Thymus (tissue), 11 donors: ENCODE measurements around the gene PRRX1. TPM values are rescaled to one million over a fixed set of nuclear protein-coding genes. Genes with fewer than 3 reads are reported as not detected.

Source experiments
- DNase-seq, 9 donors: peaks; one replicate each; pipeline ENCODE4 v3.0.0-alpha.2; 2013; ENCODE audit warnings: low spot score in 9 of 9, low read depth in 6 of 9, missing footprints in 1 of 9
- H3K27ac ChIP-seq, 2 donors: one replicate each; pipeline ENCODE4 v1.5.1; 2013; ENCODE audit warnings: control low read depth in 1 of 2, low read depth in 1 of 2, low read length in 1 of 2, mild to moderate bottlenecking in 1 of 2, moderate library complexity in 1 of 2
- H3K27me3 ChIP-seq, 2 donors: one replicate each; pipeline ENCODE4 v1.5.1; 2013; ENCODE audit warnings: low read length in 1 of 2; ENCODE audit not compliant: control insufficient read depth in 2 of 2, insufficient read depth in 1 of 2
- H3K36me3 ChIP-seq, 2 donors: one replicate each; pipeline ENCODE4 v1.5.1; 2013; ENCODE audit warnings: low read length in 1 of 2, mild to moderate bottlenecking in 1 of 2, moderate library complexity in 1 of 2; ENCODE audit not compliant: control insufficient read depth in 2 of 2, insufficient read depth in 2 of 2
- H3K4me1 ChIP-seq, 2 donors: one replicate each; pipeline ENCODE4 v1.5.1; 2013; ENCODE audit warnings: low read length in 2 of 2; ENCODE audit not compliant: control insufficient read depth in 2 of 2, insufficient read depth in 2 of 2
- H3K4me3 ChIP-seq, 2 donors: one replicate each; pipeline ENCODE4 v1.5.1; 2013; ENCODE audit warnings: low read length in 2 of 2, control low read depth in 1 of 2, mild to moderate bottlenecking in 1 of 2
- H3K9me3 ChIP-seq, 2 donors: one replicate each; pipeline ENCODE4 v1.5.1; 2013; ENCODE audit warnings: low read length in 1 of 2, mild to moderate bottlenecking in 1 of 2; ENCODE audit not compliant: control insufficient read depth in 2 of 2, insufficient read depth in 1 of 2
- WGBS: extraction: QIAGEN DNeasy Blood & Tissue Kit; methylation state at CpG from one replicate; pipeline ENCODE4 v1.1.7; 2013; 5-methylcytosine and 5-hydroxymethylcytosine counted together
- polyA plus RNA-seq: library from polyadenylated mRNA; stranded (reverse); fragments of 200-250 nt; gene quantifications from one replicate; pipeline ENCODE4 v1.2.3, GENCODE V29; 2013
- total RNA-seq: library from RNA; stranded (reverse); fragments of 120-200 nt; gene quantifications from one replicate; pipeline ENCODE4 v1.2.4, GENCODE V29; 2013
- donor health status: healthy.

Gene PRRX1
- total and polyA plus RNA-seq, 2 donors = 17.1 to 18.3 TPM

DNA sequence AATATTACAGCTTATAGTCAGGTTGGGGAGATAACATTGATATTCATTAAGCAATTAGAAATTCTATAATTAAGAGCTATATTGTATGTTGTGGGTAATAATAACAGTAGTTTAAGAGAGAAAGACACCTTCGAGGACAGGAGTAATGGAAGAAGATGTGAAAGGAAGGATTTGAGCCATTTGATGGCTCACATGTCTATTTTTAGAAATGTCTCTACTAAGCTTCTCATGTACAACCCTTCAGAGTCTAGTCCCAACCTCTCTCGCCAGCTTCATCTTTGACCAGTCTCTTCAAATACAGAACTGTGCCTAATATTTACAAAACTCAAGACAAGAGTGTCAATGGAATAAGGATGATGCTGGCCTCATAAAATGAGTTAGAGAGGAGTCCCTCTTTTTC lies 95.1 kb downstream of the PRRX1 start:
- H3K4me1 ChIP-seq = no peaks in the 10 kb centered on the region
- DNase-seq = no peak
- H3K36me3 ChIP-seq = no peaks in the 10 kb centered on the region
- H3K4me3 ChIP-seq = no peak overlapping the region
- 93% methylated on average over 2 of the region's 2 CpGs for WGBS
- no peaks in the 10 kb centered on the region for H3K9me3 ChIP-seq
- no peak overlapping the region for H3K27ac ChIP-seq
- H3K27me3 ChIP-seq = no peaks in the 10 kb centered on the region

DNA sequence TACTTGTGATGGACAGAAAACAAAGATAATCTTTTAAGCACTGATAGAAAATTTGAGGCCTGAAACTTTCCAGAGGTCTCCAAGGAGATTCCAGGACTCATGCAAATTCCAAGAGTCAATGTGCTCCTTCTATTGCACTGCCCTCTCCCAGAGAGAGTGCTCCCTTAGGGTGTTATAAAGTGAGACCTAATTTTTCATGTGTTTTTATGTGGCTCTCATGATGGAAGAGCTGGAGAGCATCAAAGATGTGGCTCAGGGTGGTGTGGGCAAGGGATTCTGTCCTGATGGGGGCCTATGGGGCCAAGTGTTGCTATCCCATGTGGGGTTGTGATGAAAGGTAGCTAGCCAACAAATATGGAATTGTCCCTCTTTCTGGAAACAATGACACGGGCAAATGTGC lies 101.3 kb downstream of the PRRX1 start:
- Histone ChIP-seq H3K27me3 (no peaks in the 10 kb centered on the region), H3K36me3 (no peaks in the 10 kb centered on the region), H3K27ac (no peak overlapping the region), H3K9me3 (no peaks in the 10 kb centered on the region), H3K4me3 (no peak overlapping the region), H3K4me1 (no peaks in the 10 kb centered on the region)
- 85% methylated on average over 1 of the region's 1 CpG for WGBS
- DNase-seq = no peak

DNA sequence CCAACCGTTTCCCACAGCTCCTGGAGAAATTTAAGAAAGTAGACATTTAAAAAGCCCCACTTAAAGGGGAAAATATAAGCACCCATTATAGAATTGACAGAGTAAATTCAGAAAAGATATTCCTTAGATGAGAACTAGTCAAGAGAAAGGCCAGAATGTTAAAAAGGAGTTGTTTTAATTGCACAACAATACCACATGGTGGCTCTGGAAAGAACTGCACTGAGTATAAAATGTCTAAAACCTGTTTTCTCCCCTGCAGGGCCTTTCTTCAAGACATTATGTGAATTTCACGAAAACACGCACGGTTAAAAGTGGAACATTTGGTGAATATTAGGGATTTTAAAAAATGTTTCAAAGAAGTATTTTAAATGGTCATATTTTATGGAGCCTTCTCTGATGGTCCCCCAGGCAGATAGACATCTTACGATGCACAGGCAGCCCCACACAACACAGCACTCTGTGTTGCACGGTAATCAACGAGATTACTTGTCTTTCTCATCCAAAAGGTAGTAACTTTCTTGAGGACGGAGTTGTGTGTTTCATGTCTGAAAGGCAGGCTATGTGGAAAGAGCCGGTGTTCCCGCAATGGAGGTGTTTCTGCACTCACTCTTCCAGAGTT lies 101.9 kb downstream of the PRRX1 start:
- H3K27ac ChIP-seq = no peak overlapping the region
- no peaks in the 10 kb centered on the region for H3K4me1 ChIP-seq
- H3K9me3 ChIP-seq = no peaks in the 10 kb centered on the region
- no peaks in the 10 kb centered on the region for H3K36me3 ChIP-seq
- H3K4me3 ChIP-seq = no peak overlapping the region
- no peak for DNase-seq
- WGBS = 89% methylated on average over 10 of the region's 10 CpGs
- H3K27me3 ChIP-seq = no peaks in the 10 kb centered on the region

DNA sequence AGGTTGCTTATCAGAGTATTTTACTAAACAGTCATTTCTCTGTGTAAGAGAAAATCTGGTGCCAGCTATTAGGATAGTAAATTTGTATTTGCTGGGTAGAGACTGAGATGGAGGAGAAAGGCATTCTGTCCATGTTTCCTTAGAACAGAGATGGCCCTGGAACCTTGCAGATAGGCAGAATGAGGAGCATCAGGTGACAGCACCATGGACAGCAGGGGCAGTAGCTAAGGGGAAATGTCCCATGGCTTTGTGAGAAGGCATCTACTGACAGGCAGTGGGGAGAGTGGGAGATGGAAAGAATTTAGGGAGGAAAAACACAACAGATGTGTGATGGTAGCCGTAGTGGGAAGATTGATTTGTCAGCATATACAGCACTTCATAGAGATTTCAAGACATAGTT lies 105.0 kb downstream of the PRRX1 start:
- H3K36me3 ChIP-seq = no peaks in the 10 kb centered on the region
- no peaks in the 10 kb centered on the region for H3K4me1 ChIP-seq
- H3K27ac ChIP-seq = no peak overlapping the region
- 96% methylated on average over 1 of the region's 1 CpG for WGBS
- H3K27me3 ChIP-seq = no peaks in the 10 kb centered on the region
- no peak for DNase-seq
- no peak overlapping the region for H3K4me3 ChIP-seq
- no peaks in the 10 kb centered on the region for H3K9me3 ChIP-seq

DNA sequence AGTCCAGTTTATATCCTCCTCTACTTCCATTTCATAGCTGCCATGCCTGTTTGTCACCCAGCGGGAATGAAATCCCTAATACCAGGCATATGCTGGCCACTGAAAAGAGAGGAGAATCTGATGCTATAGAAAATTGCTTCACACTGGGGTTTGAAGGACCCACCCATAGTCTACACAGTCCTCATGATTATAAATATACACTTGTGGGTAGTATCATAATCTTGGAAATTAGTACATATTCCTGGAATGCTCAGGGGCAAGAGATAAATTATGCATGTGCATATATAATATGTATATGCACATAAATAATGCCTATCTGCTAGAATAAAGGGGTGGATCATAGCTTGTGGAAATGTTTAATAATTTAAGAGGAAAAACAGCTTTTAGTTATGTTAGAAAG lies 105.8 kb downstream of the PRRX1 start:
- H3K4me1 ChIP-seq = no peaks in the 10 kb centered on the region
- DNase-seq = no peak
- H3K27ac ChIP-seq = no peak overlapping the region
- H3K4me3 ChIP-seq = no peak overlapping the region
- H3K36me3 ChIP-seq = no peaks in the 10 kb centered on the region
- WGBS = 100% methylated on average over 1 of the region's 1 CpG
- H3K9me3 ChIP-seq = no peaks in the 10 kb centered on the region
- no peaks in the 10 kb centered on the region for H3K27me3 ChIP-seq

DNA sequence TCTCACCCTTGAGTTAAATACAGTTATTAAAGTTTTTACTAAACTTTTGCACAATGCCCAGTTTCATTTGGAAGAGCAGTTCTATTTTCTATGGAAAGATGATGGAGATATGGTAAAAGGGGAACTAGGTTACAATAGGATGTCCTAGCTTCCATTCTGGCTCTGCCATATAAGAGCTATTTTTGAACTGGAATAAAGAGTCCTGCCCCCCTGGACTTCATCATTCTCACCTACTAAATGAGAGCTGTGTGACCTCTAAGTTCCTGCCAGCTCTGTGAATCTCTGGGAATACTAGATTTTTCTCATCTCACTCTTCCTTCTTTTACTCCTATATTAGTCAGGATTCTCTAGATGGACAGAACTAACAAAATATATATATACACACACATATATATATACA lies 106.3 kb downstream of the PRRX1 start:
- H3K27ac ChIP-seq = no peak overlapping the region
- no peaks in the 10 kb centered on the region for H3K4me1 ChIP-seq
- no peaks in the 10 kb centered on the region for H3K9me3 ChIP-seq
- H3K27me3 ChIP-seq = no peaks in the 10 kb centered on the region
- H3K36me3 ChIP-seq = no peaks in the 10 kb centered on the region
- DNase-seq = no peak
- no peak overlapping the region for H3K4me3 ChIP-seq

DNA sequence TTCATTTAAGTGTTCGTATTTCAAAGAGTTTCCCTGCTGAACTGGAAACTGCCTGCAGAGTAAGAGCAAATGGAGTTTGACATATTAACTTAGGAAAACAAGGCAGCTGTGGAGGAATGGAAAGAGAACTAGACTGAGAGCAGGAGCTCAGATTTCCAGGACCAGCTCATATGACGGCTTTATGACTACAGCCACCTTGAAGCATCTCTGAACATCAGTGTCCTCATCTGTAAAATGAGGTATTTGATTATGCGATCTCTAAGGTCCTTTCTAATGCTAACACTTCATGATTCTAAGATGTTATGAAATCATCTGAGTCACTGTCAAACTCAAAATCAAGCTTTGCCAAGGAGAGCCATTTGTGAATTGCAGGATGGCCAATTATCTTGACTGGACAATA lies 112.3 kb downstream of the PRRX1 start:
- Histone ChIP-seq H3K4me3 (no peak overlapping the region), H3K36me3 (no peaks in the 10 kb centered on the region), H3K27ac (no peak overlapping the region), H3K27me3 (no peaks in the 10 kb centered on the region), H3K4me1 (no peaks in the 10 kb centered on the region), H3K9me3 (no peaks in the 10 kb centered on the region)
- DNase-seq = no peak
- WGBS = 94% methylated on average over 3 of the region's 3 CpGs

DNA sequence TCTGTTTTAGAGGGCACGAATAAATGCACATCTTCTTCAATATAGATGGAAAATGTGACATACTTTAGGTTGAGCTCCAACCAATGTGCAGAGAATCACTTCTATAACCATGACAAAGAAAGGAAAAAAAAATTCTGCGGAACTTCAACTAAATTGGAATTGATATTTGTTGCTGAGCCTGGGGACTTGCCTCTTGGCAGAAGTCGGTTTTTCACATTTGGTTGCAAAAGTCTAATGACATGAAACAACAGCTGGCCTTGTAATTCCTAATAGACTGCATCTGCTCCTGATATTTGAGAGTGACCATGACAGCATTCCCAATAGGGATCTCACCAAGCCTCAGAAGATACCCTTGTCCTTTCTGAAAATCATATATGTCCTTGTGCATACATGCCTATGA lies 112.8 kb downstream of the PRRX1 start:
- no peak for DNase-seq

More for the DNA sequence above, 112.8 kb downstream of the PRRX1 start:
- Histone ChIP-seq H3K4me3 (no peak overlapping the region), H3K27me3 (no peaks in the 10 kb centered on the region), H3K27ac (no peak overlapping the region), H3K4me1 (no peaks in the 10 kb centered on the region), H3K9me3 (no peaks in the 10 kb centered on the region), H3K36me3 (no peaks in the 10 kb centered on the region)
- 94% methylated on average over 3 of the region's 3 CpGs for WGBS
